Right lobe of liver (tissue), 6 donors: ENCODE results near the gene DPT. TPM values are rescaled to one million over a fixed set of nuclear protein-coding genes. Genes with fewer than 3 reads are reported as not detected.

Experiments
- ATAC-seq, 4 donors: fragments of 200-7000 bp; cut with Tn5 transposase; one replicate each; pipeline ENCODE4 v1.9.1; 2020; ENCODE audit warnings: mild to moderate bottlenecking in 4 of 4, moderate library complexity in 4 of 4
- DNase-seq, 3 donors: peaks; one replicate each; pipeline ENCODE4 v3.0.0-alpha.2; 2020
- H3K27ac ChIP-seq, 3 donors: fragments of 200-600 bp; one replicate each; pipeline ENCODE4 v1.8.0; 2022
- H3K27me3 ChIP-seq, 2 donors: fragments of 200-600 bp; one replicate each; pipeline ENCODE4 v1.8.0; 2022
- H3K36me3 ChIP-seq, 4 donors: fragments of 200-600 bp; sonication (generic) in 1 of 4; one replicate each; pipeline versions ENCODE4 v1.5.1 to v1.8.0; 2017 to 2022; ENCODE audit warnings: control low read depth in 1 of 4
- H3K4me1 ChIP-seq, 4 donors: fragments of 200-600 bp; sonication (generic) in 1 of 4; one replicate each; pipeline versions ENCODE4 v1.5.1 to v1.8.0; 2017 to 2022; ENCODE audit warnings: control low read depth in 1 of 4
- H3K4me3 ChIP-seq, 3 donors: fragments of 200-600 bp; one replicate each; pipeline ENCODE4 v1.8.0; 2022
- H3K9me3 ChIP-seq, 4 donors: fragments of 200-600 bp; sonication (generic) in 1 of 4; one replicate each; pipeline versions ENCODE4 v1.5.1 to v1.8.0; 2017 to 2022; ENCODE audit warnings: control low read depth in 1 of 4
- CTCF ChIP-seq, 4 donors: fragments of 200-600 bp in 3 of 4; fragments of 450-650 bp in 1 of 4; IDR thresholded peaks; one replicate each; pipeline versions ENCODE4 v1.5.1 to v1.8.0; 2016 to 2022; ENCODE audit warnings: antibody characterized with exemption in 4 of 4, mild to moderate bottlenecking in 2 of 4
- POLR2A ChIP-seq: fragments of 450-650 bp; IDR thresholded peaks from one replicate; pipeline ENCODE4 v1.6.1; 2017; ENCODE audit warnings: antibody characterized with exemption, mild to moderate bottlenecking
- WGBS: methylation state at CpG from one replicate; pipeline ENCODE4 v1.1.6; 2018; ENCODE audit warnings: low coverage, low lambda C conversion rate; ENCODE audit not compliant: insufficient coverage; ENCODE audit errors: missing lambda C conversion rate; 5-methylcytosine and 5-hydroxymethylcytosine counted together
- intact Hi-C, 2 donors: fragments of 100-400 bp; cut with DNase I; formaldehyde crosslinking; loops; one replicate each; pipeline versions ENCODE4 v1.11.2 to v1.14.1; 2022
- total RNA-seq, 6 experiments: library from RNA; depleted of rRNA in 2 of 6; stranded (reverse); fragments of >200 nt in 2 of 6; fragmentation: NEBNext Ultra II Directional in 3 of 6; extraction: Animal tissue kit (Norgen Biotek cat#: 25700) in 3 of 6; gene quantifications; one replicate each; pipeline versions ENCODE4 v1.1.0 to v1.2.4, GENCODE V29; 2016 to 2023
- donor health status: DM: no; HTN: yes; CAD: no.
- donor health status: DM: no; HTN: no; CAD: no.
- donor health status: DM: no; HTN: no; CAD: no.
- donor health status: DM: no; HTN: yes; CAD: no.
- donor health status: DM: no; HTN: yes; CAD: no.

The DPT gene
- total RNA-seq, 6 experiments from 2014 or later, result 0.88 to 3.0 (median 1.9) TPM

- H3K9me3 ChIP-seq, result no peaks in the 10 kb centered on the region
- intact Hi-C loops, result no loop called here
- no peak overlapping the region for H3K4me3 ChIP-seq
- TF ChIP-seq POLR2A, result no peak
- TF ChIP-seq CTCF (IDR thresholded peaks at IDR 0.05), result no peak
- no peaks in the 10 kb centered on the region for H3K27me3 ChIP-seq
- 65% methylated on average over 2 of the region's 2 CpGs for WGBS
- peak in 1 of 4 donors; percentile 12 for ATAC-seq
- H3K27ac ChIP-seq, result no peak overlapping the region
- no peak for DNase-seq
- no peaks in the 10 kb centered on the region for H3K4me1 ChIP-seq
- H3K36me3 ChIP-seq, result no peaks in the 10 kb centered on the region
These were observed 42.3 kb downstream of the DPT start for GRCh38 chr1:168686666-168687065.

- intact Hi-C loops, result no loop called here
- Histone ChIP-seq H3K27me3 (no peaks in the 10 kb centered on the region), H3K4me3 (no peak overlapping the region), H3K4me1 (no peaks in the 10 kb centered on the region), H3K9me3 (no peaks in the 10 kb centered on the region), H3K27ac (no peak overlapping the region), H3K36me3 (no peaks in the 10 kb centered on the region)
- no peak for TF ChIP-seq POLR2A
- no peak for TF ChIP-seq CTCF (IDR thresholded peaks at IDR 0.05)
- ATAC-seq (no peak), DNase-seq (no peak)
- WGBS, result no CpG with 5 or more reads among the region's 1 CpG
These were observed 45.1 kb downstream of the DPT start for GRCh38 chr1:168683871-168684270.

GRCh38 chr1:168676861-168677260 is 52.1 kb downstream of the DPT start:
- 100% methylated on average over 1 of the region's 1 CpG for WGBS

GRCh38 chr1:168676029-168676812 is 52.8 kb downstream of the DPT start:
- no peak for TF ChIP-seq POLR2A
- no peak for TF ChIP-seq CTCF (IDR thresholded peaks at IDR 0.05)
- no peaks in the 10 kb centered on the region for H3K4me1 ChIP-seq
- no peaks in the 10 kb centered on the region for H3K36me3 ChIP-seq
- no peak overlapping the region for H3K4me3 ChIP-seq
- intact Hi-C loops, result no loop called here
- H3K27me3 ChIP-seq, result no peaks in the 10 kb centered on the region
- no peaks in the 10 kb centered on the region for H3K9me3 ChIP-seq
- no peak overlapping the region for H3K27ac ChIP-seq
- WGBS, result 70% methylated on average over 3 of the region's 6 CpGs
- DNase-seq, result no peak
- no peak for ATAC-seq

More at GRCh38 chr1:168676861-168677260, 52.1 kb downstream of the DPT start:
- no peak overlapping the region for H3K4me3 ChIP-seq
- H3K36me3 ChIP-seq, result no peaks in the 10 kb centered on the region
- intact Hi-C loops, result no loop called here
- no peaks in the 10 kb centered on the region for H3K27me3 ChIP-seq
- H3K4me1 ChIP-seq, result no peaks in the 10 kb centered on the region
- H3K27ac ChIP-seq, result no peak overlapping the region
- no peak for DNase-seq
- no peaks in the 10 kb centered on the region for H3K9me3 ChIP-seq
- ATAC-seq, result no peak
- TF ChIP-seq CTCF (IDR thresholded peaks at IDR 0.05) (no peak), POLR2A (no peak)
